Epithelial cell of esophagus (primary cell): Measurements from ENCODE around the gene ANKRD10.
A peak's percentile ranks its signal among the peaks of the same experiment; 100 is the strongest.
"Not testable (repeated sequence)": the region's sequence is repeated elsewhere in the genome, so short reads cannot be mapped to it uniquely, and the experiment has no call there.

Source experiments
- DNase-seq: peaks from one replicate; pipeline ENCODE4 v3.0.0; 2010; ENCODE audit warnings: low read depth
- H3K4me3 ChIP-seq: 2 replicates; pipeline ENCODE4 v1.5.1; 2011; ENCODE audit warnings: mild to moderate bottlenecking, low read length, control low read depth
- CTCF ChIP-seq: IDR thresholded peaks from 2 replicates; pipeline ENCODE4 v1.5.1; 2011; ENCODE audit warnings: low read depth, mild to moderate bottlenecking, low read length, control low read depth, inconsistent platforms; ENCODE audit not compliant: insufficient read depth; ENCODE audit errors: missing control alignments

The ANKRD10 gene

DNA sequence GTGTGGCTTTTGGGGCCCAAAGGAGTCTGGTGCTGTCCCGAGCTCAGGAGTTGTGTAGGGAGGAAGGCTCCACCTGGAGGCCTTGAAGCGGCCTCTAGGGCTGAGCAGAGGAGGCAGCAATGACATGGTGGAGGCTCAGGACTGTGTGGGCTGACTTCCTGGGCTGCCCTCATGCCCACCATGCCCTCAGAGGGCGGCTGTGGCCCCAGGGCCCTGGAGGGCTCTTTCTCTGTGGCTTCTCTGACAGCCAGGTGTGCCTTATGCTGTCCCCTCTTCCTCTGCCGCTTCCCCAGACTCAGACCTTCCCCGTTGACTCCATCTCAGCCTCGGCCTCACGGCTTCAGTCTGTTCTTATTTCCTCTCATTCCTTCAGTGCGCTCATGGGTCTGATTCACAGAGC is 35.5 kb upstream of the ANKRD10 start:
- DNase-seq: no peak
- H3K4me3 ChIP-seq: no peak overlapping the region
- no peak for TF ChIP-seq CTCF

DNA sequence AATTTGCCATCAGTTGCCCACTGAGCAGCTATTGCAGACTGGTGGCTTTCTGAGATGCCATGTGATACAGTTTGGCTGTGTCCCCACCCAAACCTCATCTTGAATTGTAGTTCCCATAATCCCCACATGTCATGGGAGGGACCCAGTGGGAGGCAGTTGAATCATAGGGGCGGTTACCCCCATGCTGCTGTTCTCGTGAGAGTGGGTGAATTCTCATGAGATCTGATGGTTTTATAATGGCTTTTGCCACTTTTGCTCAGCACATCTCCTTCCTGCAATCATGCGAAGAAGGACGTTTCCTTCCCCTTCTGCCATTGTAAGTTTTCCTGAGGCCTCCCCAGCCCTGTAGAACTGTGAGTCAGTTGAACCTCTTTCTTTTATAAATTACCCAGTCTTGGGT is 34.8 kb upstream of the ANKRD10 start:
- H3K4me3 ChIP-seq: no peak overlapping the region
- DNase-seq: no peak
- TF ChIP-seq CTCF: no peak

DNA sequence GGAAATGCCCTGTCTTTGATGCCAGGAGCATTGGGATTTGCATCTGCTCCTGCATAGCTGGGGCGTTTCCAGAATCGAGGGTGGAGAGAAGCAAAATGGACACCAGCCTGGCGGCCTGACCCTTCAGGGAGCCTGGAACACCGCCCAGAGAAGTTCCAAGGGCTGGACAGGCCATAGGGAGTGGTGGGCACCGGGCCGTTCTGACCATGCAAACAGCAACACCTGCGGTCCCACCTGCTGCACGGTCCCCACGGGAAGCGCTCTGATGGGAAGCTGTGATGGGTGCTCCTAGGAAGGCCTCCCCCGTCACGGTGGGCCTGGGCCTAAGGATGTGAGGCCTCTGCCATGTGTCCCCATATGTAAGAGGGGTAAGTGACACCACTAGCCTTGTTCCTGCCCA is 34.2 kb upstream of the ANKRD10 start:
- no peak for TF ChIP-seq CTCF
- no peak overlapping the region for H3K4me3 ChIP-seq
- no peak for DNase-seq

DNA sequence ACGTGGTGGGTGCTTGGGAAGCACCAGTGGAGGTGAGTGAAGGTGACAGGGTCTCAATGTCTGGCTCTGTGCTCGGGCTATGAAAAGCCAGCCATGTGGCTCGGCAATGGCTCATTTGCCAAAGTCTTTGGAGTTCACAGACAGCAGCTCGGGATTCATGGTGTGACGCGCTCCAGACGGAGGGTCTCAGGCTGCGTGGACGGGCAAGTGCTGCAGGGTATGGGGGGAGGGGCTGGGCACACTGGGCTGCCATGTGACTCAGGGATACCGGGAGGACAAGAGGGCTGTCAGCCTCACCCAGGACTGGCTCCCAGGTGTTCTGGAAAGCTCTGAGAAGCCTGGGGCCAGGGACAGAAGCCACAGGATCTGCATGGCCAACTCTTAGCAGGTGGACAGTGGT is 32.5 kb upstream of the ANKRD10 start:
- not testable (repeated sequence) for DNase-seq, H3K4me3 ChIP-seq

DNA sequence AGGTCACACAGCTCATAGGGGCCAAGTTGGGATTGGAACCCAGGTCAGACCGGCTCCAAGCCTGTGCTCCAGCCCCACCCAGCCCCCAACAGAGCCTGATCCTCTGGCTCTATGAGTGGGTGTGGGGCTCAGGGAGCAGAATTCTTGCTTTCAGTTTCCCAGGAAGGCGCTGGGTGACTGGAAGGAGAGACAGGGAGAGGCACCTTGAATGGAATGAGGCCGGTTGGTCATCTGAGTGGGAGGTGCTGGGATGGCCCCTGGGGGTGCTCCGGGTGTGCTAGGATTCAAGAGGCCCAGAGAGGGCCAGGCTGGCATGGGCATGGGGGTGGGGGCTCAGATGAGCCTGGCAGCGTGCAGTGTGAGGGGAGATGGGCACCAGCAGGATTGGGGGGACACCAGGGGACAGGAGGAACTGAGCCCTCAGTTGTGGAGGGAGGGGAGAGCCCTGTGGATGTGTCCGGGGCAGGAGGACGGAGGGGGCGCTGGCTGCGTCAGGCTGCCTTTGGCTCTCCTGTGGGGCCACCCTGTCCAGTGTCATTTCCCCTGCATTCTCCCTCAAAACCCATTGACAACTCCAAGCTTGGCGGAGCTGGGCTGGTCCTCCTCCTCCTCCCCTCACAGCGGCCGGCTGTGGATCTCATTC is 31.2 kb upstream of the ANKRD10 start:
- no peak overlapping the region for H3K4me3 ChIP-seq
- no peak for DNase-seq
- no peak for TF ChIP-seq CTCF

DNA sequence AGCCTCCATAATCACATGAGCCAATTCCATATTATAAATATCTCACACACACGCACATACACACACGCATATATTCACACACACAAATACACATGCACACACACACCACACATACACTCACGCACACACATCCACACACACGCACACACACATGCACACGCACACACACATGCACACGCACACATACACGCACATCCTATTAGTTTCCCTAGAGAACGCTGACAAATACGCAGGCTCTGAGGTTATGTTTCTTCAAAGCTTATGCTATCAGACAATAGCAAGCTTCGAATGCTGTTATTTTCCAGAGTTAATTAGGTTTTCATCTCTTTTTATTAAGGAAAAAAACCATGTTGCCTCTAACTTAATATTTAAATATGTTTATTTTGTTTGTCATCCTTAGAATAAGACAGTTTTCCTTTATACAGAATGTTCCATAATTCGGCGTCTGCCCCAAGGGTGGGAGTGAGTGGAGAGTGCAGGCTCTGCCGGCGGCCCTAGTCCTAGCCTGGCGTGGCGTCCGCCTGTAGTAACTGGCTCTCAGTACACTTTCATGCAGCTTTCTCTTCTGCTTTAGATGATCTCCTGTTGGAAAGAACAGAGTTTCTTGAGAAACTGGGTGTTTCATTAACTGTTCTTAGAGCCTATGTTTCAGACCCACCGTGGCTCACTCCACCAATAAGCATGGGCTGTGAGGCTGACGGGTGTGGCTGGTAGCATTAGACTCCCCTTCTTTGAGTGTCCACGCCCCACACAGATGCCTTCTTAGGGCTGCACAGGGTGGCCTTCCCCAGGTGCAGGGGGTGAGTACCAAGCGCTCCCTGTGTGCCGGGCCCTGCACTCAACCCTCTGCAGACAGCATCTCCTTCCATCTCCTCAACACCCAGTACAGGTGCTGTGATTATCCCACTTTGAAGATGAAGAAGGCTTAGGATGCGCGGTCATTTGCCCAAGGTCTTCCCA is 30.4 kb upstream of the ANKRD10 start:
- H3K4me3 ChIP-seq: no peak overlapping the region
- no peak for DNase-seq
- no peak for TF ChIP-seq CTCF

DNA sequence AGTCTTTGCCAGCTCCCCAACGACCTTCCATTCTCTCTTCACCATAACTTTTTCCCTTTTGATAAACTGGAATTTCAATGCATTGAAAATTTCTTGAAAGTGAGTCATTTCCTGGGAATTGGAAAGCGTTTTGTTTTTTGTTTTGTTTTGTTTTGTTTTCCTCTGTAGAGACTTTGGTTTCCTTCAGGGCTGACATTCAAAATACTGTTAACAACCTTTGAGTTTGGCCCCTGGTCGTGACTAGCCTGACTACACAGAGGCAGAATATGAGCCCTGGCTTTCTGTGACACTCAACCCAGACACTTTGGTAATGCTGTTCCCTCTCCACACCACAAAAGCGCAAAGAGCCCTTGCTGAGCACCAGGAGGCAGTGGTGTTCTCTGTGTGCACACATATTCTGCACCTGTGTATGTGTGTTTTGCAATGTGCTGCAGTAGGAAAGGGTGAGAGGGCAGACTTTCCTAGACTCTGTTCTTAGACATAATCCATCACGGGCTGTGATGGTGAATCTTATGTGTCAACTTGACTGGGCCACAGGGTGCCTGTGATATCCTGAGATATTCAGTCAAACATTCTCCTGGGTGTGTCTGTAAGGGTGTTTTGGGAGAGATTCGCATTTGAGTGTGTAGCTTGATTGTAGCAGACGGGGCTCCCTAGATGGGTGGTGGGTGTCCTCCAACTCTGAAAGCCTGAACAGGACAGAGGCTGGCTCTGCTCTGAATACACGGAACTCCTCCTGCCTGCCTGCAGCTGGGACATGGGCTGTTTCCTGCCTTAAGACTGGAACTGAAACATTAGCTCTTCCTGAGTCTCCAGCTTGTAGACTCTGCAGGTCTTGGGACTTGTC is 29.5 kb upstream of the ANKRD10 start:
- H3K4me3 ChIP-seq: no peak overlapping the region
- TF ChIP-seq CTCF: peak; percentile 87
- DNase-seq: peak; percentile 71
